Hepatocyte (in vitro differentiated cells): ENCODE data around the gene CORO6.

Experiments
- EZH2 ChIP-seq: fragments of 200-600 bp; sonication (generic); IDR thresholded peaks from 2 replicates; pipeline ENCODE4 v1.6.1; 2016; ENCODE audit warnings: antibody characterized with exemption, mild to moderate bottlenecking, borderline replicate concordance
- TF ChIP-seq, protein P1 (sequence below): fragments of 200-600 bp; sonication (generic); IDR thresholded peaks from 2 replicates; pipeline ENCODE4 v1.5.1; 2016; ENCODE audit warnings: antibody characterized with exemption, mild to moderate bottlenecking; ENCODE audit not compliant: poor library complexity

GRCh38 chr17:29591737-29592608 lies 30.7 kb downstream of the CORO6 start:
- TF ChIP-seq, protein P1, sequence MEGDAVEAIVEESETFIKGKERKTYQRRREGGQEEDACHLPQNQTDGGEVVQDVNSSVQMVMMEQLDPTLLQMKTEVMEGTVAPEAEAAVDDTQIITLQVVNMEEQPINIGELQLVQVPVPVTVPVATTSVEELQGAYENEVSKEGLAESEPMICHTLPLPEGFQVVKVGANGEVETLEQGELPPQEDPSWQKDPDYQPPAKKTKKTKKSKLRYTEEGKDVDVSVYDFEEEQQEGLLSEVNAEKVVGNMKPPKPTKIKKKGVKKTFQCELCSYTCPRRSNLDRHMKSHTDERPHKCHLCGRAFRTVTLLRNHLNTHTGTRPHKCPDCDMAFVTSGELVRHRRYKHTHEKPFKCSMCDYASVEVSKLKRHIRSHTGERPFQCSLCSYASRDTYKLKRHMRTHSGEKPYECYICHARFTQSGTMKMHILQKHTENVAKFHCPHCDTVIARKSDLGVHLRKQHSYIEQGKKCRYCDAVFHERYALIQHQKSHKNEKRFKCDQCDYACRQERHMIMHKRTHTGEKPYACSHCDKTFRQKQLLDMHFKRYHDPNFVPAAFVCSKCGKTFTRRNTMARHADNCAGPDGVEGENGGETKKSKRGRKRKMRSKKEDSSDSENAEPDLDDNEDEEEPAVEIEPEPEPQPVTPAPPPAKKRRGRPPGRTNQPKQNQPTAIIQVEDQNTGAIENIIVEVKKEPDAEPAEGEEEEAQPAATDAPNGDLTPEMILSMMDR, result peak; percentile 98
- TF ChIP-seq EZH2, result no peak
